LNCAP (cell line): ENCODE data around the gene SNX12.

Experiments used
- TF ChIP-seq, protein P1 (sequence below): fragments of 450-650 bp; IDR thresholded peaks from 2 replicates; pipeline ENCODE4 v1.5.1; 2017; ENCODE audit warnings: mild to moderate bottlenecking

SNX12 gene

DNA sequence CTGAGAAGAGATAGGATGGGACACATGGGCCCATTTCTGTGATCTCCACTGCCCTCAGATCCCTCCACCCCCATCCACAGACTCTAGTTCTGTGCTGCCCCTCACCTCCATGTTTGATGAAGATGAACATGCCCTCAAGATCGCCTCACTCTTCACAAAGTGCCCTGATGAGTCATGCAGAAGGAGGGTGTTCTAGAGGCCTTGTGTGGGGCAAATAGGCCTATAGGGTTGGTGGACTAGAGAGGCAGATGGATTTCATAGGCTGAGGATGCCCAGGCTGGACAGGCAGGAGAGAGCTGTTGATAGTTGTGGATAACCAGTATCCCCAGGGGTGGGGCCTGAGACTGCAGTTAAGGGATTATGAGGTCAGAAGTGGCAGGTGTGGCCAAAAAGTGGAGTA is 38.3 kb upstream of the SNX12 start, which contains the start of gene CXorf65:
Gene CXorf65 (minus strand): TSS at position 314 of the 400 bp plus-strand sequence. CDS start 184 bp downstream, at position 130.
- TF ChIP-seq, protein P1, sequence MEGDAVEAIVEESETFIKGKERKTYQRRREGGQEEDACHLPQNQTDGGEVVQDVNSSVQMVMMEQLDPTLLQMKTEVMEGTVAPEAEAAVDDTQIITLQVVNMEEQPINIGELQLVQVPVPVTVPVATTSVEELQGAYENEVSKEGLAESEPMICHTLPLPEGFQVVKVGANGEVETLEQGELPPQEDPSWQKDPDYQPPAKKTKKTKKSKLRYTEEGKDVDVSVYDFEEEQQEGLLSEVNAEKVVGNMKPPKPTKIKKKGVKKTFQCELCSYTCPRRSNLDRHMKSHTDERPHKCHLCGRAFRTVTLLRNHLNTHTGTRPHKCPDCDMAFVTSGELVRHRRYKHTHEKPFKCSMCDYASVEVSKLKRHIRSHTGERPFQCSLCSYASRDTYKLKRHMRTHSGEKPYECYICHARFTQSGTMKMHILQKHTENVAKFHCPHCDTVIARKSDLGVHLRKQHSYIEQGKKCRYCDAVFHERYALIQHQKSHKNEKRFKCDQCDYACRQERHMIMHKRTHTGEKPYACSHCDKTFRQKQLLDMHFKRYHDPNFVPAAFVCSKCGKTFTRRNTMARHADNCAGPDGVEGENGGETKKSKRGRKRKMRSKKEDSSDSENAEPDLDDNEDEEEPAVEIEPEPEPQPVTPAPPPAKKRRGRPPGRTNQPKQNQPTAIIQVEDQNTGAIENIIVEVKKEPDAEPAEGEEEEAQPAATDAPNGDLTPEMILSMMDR: no peak

DNA sequence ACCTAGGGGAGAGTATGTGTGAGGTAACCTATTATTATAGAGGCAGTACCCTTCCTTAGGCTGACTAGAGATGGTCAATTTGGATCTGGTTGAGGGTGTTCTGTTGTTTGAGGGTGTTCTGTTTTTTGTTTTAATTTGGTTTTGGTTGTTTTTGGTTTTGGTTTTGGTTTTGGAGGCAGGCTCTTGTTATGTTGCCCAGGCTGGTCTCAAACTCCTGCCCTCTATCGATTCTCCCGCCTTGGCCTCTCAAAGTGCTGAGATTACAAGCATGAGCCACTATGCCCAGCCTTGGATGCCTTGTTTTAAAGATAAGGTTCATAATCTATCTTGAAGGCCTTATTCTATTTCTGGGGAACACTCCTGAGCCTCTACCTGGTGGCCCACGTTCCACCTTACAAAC is 37.5 kb upstream of the SNX12 start:
- TF ChIP-seq, protein P1: no peak

DNA sequence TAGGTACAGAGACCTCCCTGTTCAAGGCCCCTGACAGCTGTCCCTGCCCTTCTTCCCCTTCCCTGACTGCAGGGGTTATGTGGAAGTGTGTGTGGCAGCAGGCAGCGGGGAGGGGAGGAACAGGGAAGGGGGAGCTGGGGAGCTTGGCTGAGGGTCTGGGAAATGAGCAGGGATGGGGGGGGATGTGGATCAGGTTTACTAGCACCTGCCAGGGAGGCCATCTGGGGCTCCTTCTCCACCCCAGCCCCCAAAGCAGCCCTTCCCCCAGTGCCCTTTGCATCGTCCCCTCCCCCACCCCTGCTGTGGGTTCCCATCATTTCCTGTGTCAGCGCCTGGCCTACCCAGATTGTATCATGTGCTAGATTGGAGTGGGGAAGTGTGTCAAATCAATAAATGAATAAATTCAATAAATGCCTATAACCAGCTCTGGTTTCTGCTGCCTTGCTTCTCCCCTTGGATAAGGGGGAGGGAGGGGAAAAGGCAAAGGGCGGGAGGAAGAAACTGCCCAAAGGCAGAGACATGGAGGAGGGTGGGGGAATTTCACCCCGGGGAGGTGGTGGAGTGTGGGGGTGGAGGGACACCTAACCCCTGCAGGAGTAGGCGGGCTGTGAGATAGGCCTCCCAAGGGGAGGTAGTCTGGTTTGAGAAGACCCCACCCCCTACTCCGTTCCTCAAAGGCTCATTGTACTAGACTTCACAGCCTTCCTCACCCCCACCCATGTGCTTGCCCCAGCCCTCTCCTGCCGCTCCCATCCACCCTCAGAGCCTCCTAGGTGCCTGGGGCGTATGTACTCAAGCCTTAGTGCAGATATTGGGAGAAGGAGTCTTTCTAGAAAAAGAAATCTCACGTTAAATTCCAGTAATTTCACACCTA is 35.2 kb upstream of the SNX12 start:
- TF ChIP-seq, protein P1: no peak

DNA sequence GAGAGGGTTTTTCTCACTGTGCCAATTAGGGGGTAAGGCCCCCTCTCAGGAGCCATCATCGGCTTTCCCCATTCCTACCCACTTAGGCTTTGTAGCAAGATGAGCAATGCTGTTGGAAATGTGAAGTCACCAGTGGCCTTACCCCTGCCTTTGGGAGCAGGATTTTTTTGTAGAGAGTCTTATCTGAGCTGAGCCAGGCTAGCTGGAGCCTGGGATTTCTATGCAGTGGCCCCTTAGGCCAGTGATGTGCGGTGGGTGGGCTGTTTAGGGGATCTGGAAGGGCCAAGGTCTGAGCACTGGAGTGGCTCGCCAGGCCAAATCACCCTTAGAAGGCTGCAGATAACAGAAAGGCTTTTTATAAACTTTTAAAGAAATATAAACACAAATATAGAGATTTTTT is 34.2 kb upstream of the SNX12 start:
- TF ChIP-seq, protein P1: no peak

DNA sequence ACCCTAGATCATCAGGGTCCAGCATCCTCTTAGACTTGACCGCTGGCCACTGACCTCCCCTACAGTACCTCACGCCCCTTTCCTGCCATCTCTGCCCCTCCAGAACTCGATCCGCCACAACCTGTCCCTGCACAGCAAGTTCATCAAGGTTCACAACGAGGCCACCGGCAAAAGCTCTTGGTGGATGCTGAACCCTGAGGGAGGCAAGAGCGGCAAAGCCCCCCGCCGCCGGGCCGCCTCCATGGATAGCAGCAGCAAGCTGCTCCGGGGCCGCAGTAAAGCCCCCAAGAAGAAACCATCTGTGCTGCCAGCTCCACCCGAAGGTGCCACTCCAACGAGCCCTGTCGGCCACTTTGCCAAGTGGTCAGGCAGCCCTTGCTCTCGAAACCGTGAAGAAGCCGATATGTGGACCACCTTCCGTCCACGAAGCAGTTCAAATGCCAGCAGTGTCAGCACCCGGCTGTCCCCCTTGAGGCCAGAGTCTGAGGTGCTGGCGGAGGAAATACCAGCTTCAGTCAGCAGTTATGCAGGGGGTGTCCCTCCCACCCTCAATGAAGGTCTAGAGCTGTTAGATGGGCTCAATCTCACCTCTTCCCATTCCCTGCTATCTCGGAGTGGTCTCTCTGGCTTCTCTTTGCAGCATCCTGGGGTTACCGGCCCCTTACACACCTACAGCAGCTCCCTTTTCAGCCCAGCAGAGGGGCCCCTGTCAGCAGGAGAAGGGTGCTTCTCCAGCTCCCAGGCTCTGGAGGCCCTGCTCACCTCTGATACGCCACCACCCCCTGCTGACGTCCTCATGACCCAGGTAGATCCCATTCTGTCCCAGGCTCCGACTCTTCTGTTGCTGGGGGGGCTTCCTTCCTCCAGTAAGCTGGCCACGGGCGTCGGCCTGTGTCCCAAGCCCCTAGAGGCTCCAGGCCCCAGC is 32.7 kb upstream of the SNX12 start:
- TF ChIP-seq, protein P1: no peak

DNA sequence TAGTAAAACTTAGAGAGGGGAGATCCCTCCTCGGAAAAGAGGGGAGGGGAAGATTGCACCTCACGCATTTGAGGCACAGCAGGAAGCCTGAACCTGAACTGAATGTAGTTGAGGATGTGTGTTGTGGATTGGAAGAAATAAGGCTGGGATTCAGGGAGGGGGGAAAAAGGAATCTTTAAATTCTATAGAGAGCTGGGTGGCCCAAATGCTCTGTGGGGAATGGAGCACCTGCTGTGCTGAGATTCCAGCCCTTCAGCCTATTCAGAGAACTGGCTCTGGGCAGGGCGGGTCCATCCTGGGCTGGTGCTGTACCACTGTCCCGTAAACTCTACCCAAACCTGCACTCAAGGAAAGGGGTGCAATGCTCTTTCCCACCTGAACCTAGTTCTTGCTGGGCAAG is 31.6 kb upstream of the SNX12 start:
- TF ChIP-seq, protein P1: no peak

DNA sequence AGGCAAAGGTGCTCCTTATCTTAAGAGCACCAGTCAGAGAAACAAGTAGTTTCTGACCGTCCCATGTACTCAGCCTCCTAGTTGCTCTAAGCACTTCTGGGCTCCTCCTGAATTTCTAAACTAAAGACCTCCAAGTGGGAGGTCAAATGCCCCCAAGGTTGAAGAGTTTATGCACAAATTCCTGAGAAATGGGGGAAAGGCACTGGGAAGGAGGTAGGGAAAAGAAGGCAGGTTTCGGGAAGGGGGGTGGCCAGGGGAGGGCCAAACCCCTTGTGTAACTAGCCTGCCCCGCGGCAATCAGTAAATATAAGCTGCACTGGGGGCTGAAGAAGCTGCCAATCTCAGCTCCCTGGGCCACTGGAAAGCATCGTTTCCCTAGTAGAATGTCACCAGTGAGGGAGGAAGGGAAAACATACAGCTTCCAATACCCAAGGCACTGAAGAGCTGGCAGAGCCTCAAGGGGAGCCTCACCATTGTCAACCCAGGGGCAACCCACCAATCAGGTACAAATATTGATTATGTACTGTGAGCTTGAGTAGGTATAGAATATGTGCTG is 30.9 kb upstream of the SNX12 start:
- TF ChIP-seq, protein P1: no peak
